ENCODE data around the gene KRT14. TPM values are rescaled to one million over a fixed set of nuclear protein-coding genes. Genes with fewer than 3 reads are reported as not detected.
A peak's percentile ranks its signal among the peaks of the same experiment; 100 is the strongest.
"Not testable (repeated sequence)": the region's sequence is repeated elsewhere in the genome, so short reads cannot be mapped to it uniquely, and the experiment has no call there.

Gene KRT14
- total RNA-seq, 2 donors from 2014 or later, result 1.3 to 2.0 TPM

GRCh38 chr17:41582061-41582968, 4.4 kb downstream of the KRT14 start:
- intact Hi-C loops (cut with DNase I), result not testable (repeated sequence)
- DNase-seq (ENCODE audit: low spot score), result peak; percentile 57

GRCh38 chr17:41581366-41582060, 5.2 kb downstream of the KRT14 start:
- intact Hi-C loops (cut with DNase I), result no loop called here

GRCh38 chr17:41580687-41581365, 5.9 kb downstream of the KRT14 start:
- no peak for DNase-seq (ENCODE audit: low spot score)
- intact Hi-C loops (cut with DNase I), result no loop called here

More at GRCh38 chr17:41581366-41582060, 5.2 kb downstream of the KRT14 start:
- DNase-seq (ENCODE audit: low spot score), result peak; percentile 25

- intact Hi-C loops (cut with DNase I), result no loop called here
- no peak for DNase-seq (ENCODE audit: low spot score)
These were observed 6.5 kb downstream of the KRT14 start for GRCh38 chr17:41580244-41580575.

GRCh38 chr17:41579484-41580243, 7.0 kb downstream of the KRT14 start:
- intact Hi-C loops (cut with DNase I), result no loop called here
- DNase-seq (ENCODE audit: low spot score), result peak; percentile 93

- intact Hi-C loops (cut with DNase I), result no loop called here
- DNase-seq (ENCODE audit: low spot score), result peak; percentile 66
These were observed 7.7 kb downstream of the KRT14 start for GRCh38 chr17:41578971-41579370.

- no peak for DNase-seq (ENCODE audit: low spot score)
- intact Hi-C loops (cut with DNase I), result no loop called here
These were observed 8.2 kb downstream of the KRT14 start for GRCh38 chr17:41578538-41578937.

GRCh38 chr17:41576740-41577139, 10.0 kb downstream of the KRT14 start:
- intact Hi-C loops (cut with DNase I), result not testable (repeated sequence)
- DNase-seq (ENCODE audit: low spot score), result peak; percentile 29

- DNase-seq (ENCODE audit: low spot score), result no peak
- intact Hi-C loops (cut with DNase I), result no loop called here
These were observed 11.4 kb downstream of the KRT14 start for GRCh38 chr17:41575336-41575735.

- intact Hi-C loops (cut with DNase I), result no loop called here
- DNase-seq (ENCODE audit: low spot score), result no peak
These were observed 14.9 kb downstream of the KRT14 start, which contains the start of gene KRT9 for GRCh38 chr17:41571561-41572434. KRT9 (minus strand) TSS chr17:41572059; CDS start chr17:41571992, 67 bp downstream.

GRCh38 chr17:41567317-41567716, 19.4 kb downstream of the KRT14 start:
- DNase-seq (ENCODE audit: low spot score), result peak; percentile 1
- intact Hi-C loops (cut with DNase I), result loop anchor here in 1 of 2 donors (10.0 kb wide), 1 partner anchor 87 kb away; no protein-coding TSS in a partner anchor

- no peak for DNase-seq (ENCODE audit: low spot score)
- intact Hi-C loops (cut with DNase I), result loop anchor here in 1 of 2 donors (10.0 kb wide), 1 partner anchor 89 kb away; no protein-coding TSS in a partner anchor
These were observed 21.4 kb downstream of the KRT14 start for GRCh38 chr17:41565338-41565737.

GRCh38 chr17:41563607-41564170, 23.0 kb downstream of the KRT14 start:
- intact Hi-C loops (cut with DNase I), result loop anchor here in 1 of 2 donors (10.0 kb wide), 1 partner anchor 91 kb away; no protein-coding TSS in a partner anchor
- no peak for DNase-seq (ENCODE audit: low spot score)

- intact Hi-C loops (cut with DNase I), result loop anchor here in 1 of 2 donors (10.0 kb wide), 1 partner anchor 93 kb away; no protein-coding TSS in a partner anchor
- peak; percentile 28 for DNase-seq (ENCODE audit: low spot score)
These were observed 25.1 kb downstream of the KRT14 start for GRCh38 chr17:41561554-41561953.

GRCh38 chr17:41559548-41559947, 27.1 kb downstream of the KRT14 start:
- intact Hi-C loops (cut with DNase I), result no loop called here

GRCh38 chr17:41556931-41557330, 29.8 kb downstream of the KRT14 start:
- DNase-seq (ENCODE audit: low spot score), result peak; percentile 50

More at GRCh38 chr17:41559548-41559947, 27.1 kb downstream of the KRT14 start:
- no peak for DNase-seq (ENCODE audit: low spot score)

GRCh38 chr17:41556306-41556705, 30.4 kb downstream of the KRT14 start:
- intact Hi-C loops (cut with DNase I), result no loop called here
- peak; percentile 36 for DNase-seq (ENCODE audit: low spot score)

More at GRCh38 chr17:41556931-41557330, 29.8 kb downstream of the KRT14 start:
- intact Hi-C loops (cut with DNase I), result no loop called here
